Heart right ventricle (tissue), 16 donors: ENCODE measurements around the gene RAD9A. TPM values are rescaled to one million over a fixed set of nuclear protein-coding genes. Genes with fewer than 3 reads are reported as not detected.

Source experiments
- ATAC-seq, 8 donors: fragments of 200-7000 bp; cut with Tn5 transposase; one replicate each; pipeline ENCODE4 v1.9.1; 2020; ENCODE audit warnings: mild to moderate bottlenecking in 8 of 8, moderate library complexity in 8 of 8, moderate number of reproducible peaks in 1 of 8
- DNase-seq, 2 donors: peaks; one replicate each; pipeline ENCODE4 v3.0.0-alpha.2; 2020
- H3K27ac ChIP-seq, 10 donors: fragments of 200-600 bp; sonication (generic) in 2 of 10; one replicate each; pipeline versions ENCODE4 v1.5.0 to v1.8.0; 2020 to 2022; ENCODE audit warnings: mild to moderate bottlenecking in 3 of 10
- H3K27me3 ChIP-seq, 7 donors: fragments of 200-600 bp; one replicate each; pipeline ENCODE4 v1.8.0; 2021 to 2022; ENCODE audit warnings: mild to moderate bottlenecking in 2 of 7
- H3K36me3 ChIP-seq, 9 donors: fragments of 200-600 bp; sonication (generic) in 1 of 9; one replicate each; pipeline versions ENCODE4 v1.5.0 to v1.8.0; 2020 to 2022; ENCODE audit warnings: mild to moderate bottlenecking in 2 of 9
- H3K4me1 ChIP-seq, 9 donors: fragments of 200-600 bp; sonication (generic) in 1 of 9; one replicate each; pipeline versions ENCODE4 v1.5.0 to v1.8.0; 2020 to 2022; ENCODE audit warnings: mild to moderate bottlenecking in 4 of 9
- H3K4me3 ChIP-seq, 10 donors: fragments of 200-600 bp; sonication (generic) in 2 of 10; one replicate each; pipeline versions ENCODE4 v1.5.0 to v1.8.0; 2020 to 2022; ENCODE audit warnings: mild to moderate bottlenecking in 7 of 10, moderate library complexity in 2 of 10
- H3K9me3 ChIP-seq, 11 donors: fragments of 200-600 bp in 10 of 11; sonication (generic) in 2 of 11; one replicate each; pipeline versions ENCODE4 v1.5.0 to v1.8.0; 2013 to 2022; ENCODE audit warnings: mild to moderate bottlenecking in 2 of 11, control low read depth in 1 of 11, moderate library complexity in 1 of 11
- CTCF ChIP-seq, 9 donors: fragments of 200-600 bp; sonication (generic) in 2 of 9; IDR thresholded peaks; one replicate each; pipeline versions ENCODE4 v1.5.0 to v1.8.0; 2021 to 2022; ENCODE audit warnings: antibody characterized with exemption in 9 of 9, mild to moderate bottlenecking in 5 of 9, moderate library complexity in 1 of 9
- WGBS, 2 donors: extraction: QIAGEN DNeasy Blood & Tissue Kit; methylation state at CpG; one replicate each; pipeline ENCODE4 v1.1.7; 2013; ENCODE audit warnings: inconsistent platforms in 1 of 2; 5-methylcytosine and 5-hydroxymethylcytosine counted together
- intact Hi-C, 10 donors: fragments of 100-400 bp; cut with DNase I; formaldehyde crosslinking; loops; one replicate each; pipeline versions ENCODE4 v1.11.1 to v1.14.2; 2022
- polyA plus RNA-seq, 2 donors: library from polyadenylated mRNA; stranded (reverse); fragments of 200-250 nt; gene quantifications; one replicate each; pipeline ENCODE4 v1.2.3, GENCODE V29; 2013
- total RNA-seq, 10 donors: library from RNA; stranded (reverse); fragmentation: NEBNext Ultra II Directional in 3 of 10; extraction: Animal tissue kit (Norgen Biotek cat#: 25700) in 3 of 10; gene quantifications; one replicate each; pipeline versions ENCODE4 v1.2.1 to v1.2.4, GENCODE V29; 2021 to 2023
- donor health status: Arrhythmogenic right ventricular cardiomyopathy.
- donor health status: ischemic (EF 13 %, LVEDD 7.1; RV severe dilation, severe dysfunction).
- donor health status: healthy with polysubstance abuse.
- donor health status: DM: no; HTN: yes; CAD: no.
- donor health status: DM: no; HTN: no; CAD: no.
- donor health status: ischemic (EF 25% LVEDD 6.9; RV normal size, moderate dysfunction).
- donor health status: ischemic (EF 25% LVEDD 5.7; RV mildly dilated, moderate dysfunction).
- donor health status: healthy.
- donor health status: DM: yes; HTN: yes; CAD: no.
- donor health status: Ischemic cardiomyopathy.
- donor health status: ischemic (EF 35%, LVEDD 5.7; RV mildly dilated, moderate dysfunction).
- donor health status: nonischemic (EF 11% LVEDD 7.7; RV severe dilation, severe dysfunction).
- donor health status: DM: yes; HTN: yes; CAD: no.
- donor health status: PGD.
- donor health status: ischemic (EF 29% LVEDD 5.4; RV normal size, mild dysfunction).
- donor health status: nonischemic (EF 23%, LVEDD 6.1; RV moderate dilation, normal function).

RAD9A gene
- total and polyA plus RNA-seq, 12 donors, result 4.8 to 15.0 (median 6.5) TPM

- intact Hi-C loops, result no loop called here
- peaks cover 0 to 92% (median 32%) of the 10 kb centered on the region in 9 donors for H3K36me3 ChIP-seq
- peaks cover 11 to 52% (median 32%) of the 10 kb centered on the region in 9 donors for H3K4me1 ChIP-seq
- no peak for DNase-seq
- H3K27ac ChIP-seq, result peak within 1 kb of the TSS in 4 of 10 donors; percentile 41 to 93 (median 52)
- peak within 1 kb of the TSS in 3 of 10 donors; percentile 3 to 59 (median 8) for H3K4me3 ChIP-seq
- 55 to 70% methylated on average over 26 of the region's 26 CpGs for WGBS, 2 donors
- TF ChIP-seq CTCF (IDR thresholded peaks at IDR 0.05), result no peak
- H3K9me3 ChIP-seq, result no peaks in the 10 kb centered on the region
- H3K27me3 ChIP-seq, result no peaks in the 10 kb centered on the region
- ATAC-seq, result peak in 3 of 8 donors; percentile 10 to 23 (median 11)
These were observed 45.5 kb downstream of the RAD9A start, which contains the start of gene PTPRCAP for GRCh38 chr11:67437082-67437808. TSS of gene PTPRCAP (minus strand) at chr11:67437682. CDS start at chr11:67437619, 63 bp downstream.

- Histone ChIP-seq H3K4me1 (peaks cover 14 to 58% (median 37%) of the 10 kb centered on the region in 9 donors), H3K9me3 (no peaks in the 10 kb centered on the region), H3K4me3 (peak overlapping the region in 2 of 10 donors; percentile 8 to 59), H3K27ac (peak overlapping the region in 2 of 10 donors; percentile 56 to 93), H3K27me3 (no peaks in the 10 kb centered on the region), H3K36me3 (peaks cover 0 to 89% (median 30%) of the 10 kb centered on the region in 9 donors)
- 74 to 76% methylated on average over 3 of the region's 3 CpGs for WGBS, 2 donors
- no peak for DNase-seq
- ATAC-seq, result no peak
- intact Hi-C loops, result no loop called here
- no peak for TF ChIP-seq CTCF (IDR thresholded peaks at IDR 0.05)
These were observed 46.0 kb downstream of the RAD9A start for GRCh38 chr11:67437809-67438157.

GRCh38 chr11:67438158-67438902 lies 46.5 kb downstream of the RAD9A start:
- no peak for ATAC-seq
- Histone ChIP-seq H3K36me3 (peaks cover 0 to 83% (median 25%) of the 10 kb centered on the region in 9 donors), H3K4me1 (peaks cover 14 to 61% (median 38%) of the 10 kb centered on the region in 9 donors), H3K27ac (peak overlapping the region in 2 of 10 donors; percentile 28 to 93), H3K27me3 (no peaks in the 10 kb centered on the region), H3K9me3 (no peaks in the 10 kb centered on the region), H3K4me3 (peak overlapping the region in 1 of 10 donors; percentile 59)
- no peak for TF ChIP-seq CTCF (IDR thresholded peaks at IDR 0.05)
- 86 to 87% methylated on average over 38 to 41 of the region's 41 CpGs for WGBS, 2 donors
- DNase-seq, result no peak
- intact Hi-C loops, result no loop called here
